Measurements from ENCODE around the gene PCGF3. TPM values are rescaled to one million over a fixed set of nuclear protein-coding genes. Genes with fewer than 3 reads are reported as not detected.

Gene PCGF3
- total RNA-seq, 2 experiments from 2014 or later: 45.4 to 51.6 TPM

GRCh38 chr4:681736-682451, 23.7 kb upstream of the PCGF3 start:
- H3K27ac Mint-ChIP-seq: peak overlapping the region; percentile 34
- DNase-seq (peak; percentile 73), ATAC-seq (ENCODE audit: low read depth) (no peak)
- peak overlapping the region; percentile 58 for H3K4me3 Mint-ChIP-seq
- H3K36me3 Mint-ChIP-seq: no peaks in the 10 kb centered on the region
- peaks cover 8% of the 10 kb centered on the region for H3K4me1 Mint-ChIP-seq
- no peaks in the 10 kb centered on the region for H3K27me3 Mint-ChIP-seq
- POLR2A ChIA-PET: interaction anchor here (0.8 to 0.9 kb wide), 2 partner anchors 100 to 557 kb away, joined by 3 read pairs; partner anchors contain the start of gene ZNF718
- no peaks in the 10 kb centered on the region for H3K9me3 Mint-ChIP-seq

DNA sequence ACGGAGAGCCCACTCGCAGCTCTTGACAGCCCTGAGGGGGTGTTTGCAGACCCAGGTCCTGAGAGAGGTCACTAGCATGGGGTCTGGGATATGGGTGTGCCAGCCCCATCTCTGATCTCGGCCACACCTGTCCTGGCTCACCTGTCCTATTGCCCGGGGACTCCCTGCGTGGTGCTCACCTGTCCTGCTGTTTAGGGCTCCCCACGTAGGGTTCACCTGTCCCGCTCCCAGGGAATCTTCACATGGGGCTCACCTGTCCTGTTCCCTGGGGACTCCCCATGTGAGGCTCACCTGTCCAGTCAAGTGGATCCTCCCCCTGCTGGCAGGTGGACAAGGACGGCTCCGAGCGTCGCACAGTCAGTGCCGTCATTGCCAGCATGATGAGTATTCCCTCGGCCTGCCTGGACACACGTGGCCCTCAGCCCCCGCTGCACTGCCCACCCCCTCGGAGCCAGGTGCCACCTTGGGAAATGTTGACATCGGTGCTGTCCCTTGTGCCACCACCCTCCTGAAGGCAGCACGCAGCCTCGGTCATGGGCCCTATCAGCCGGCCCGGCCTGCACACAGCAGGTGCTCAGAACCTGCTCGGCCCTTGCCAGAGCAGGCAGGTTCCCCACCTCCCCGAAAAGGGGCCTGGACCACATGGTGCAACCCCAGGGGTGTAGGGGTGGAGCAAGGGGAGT, 23.0 kb upstream of the PCGF3 start:
- DNase-seq (peak; percentile 36), ATAC-seq (ENCODE audit: low read depth) (no peak)
- no peaks in the 10 kb centered on the region for H3K9me3 Mint-ChIP-seq
- peaks cover under 1% of the 10 kb centered on the region for H3K27me3 Mint-ChIP-seq
- H3K4me3 Mint-ChIP-seq: no peak overlapping the region
- no peak overlapping the region for H3K27ac Mint-ChIP-seq
- POLR2A ChIA-PET: no interaction called here
- H3K4me1 Mint-ChIP-seq: peaks cover 8% of the 10 kb centered on the region
- no peaks in the 10 kb centered on the region for H3K36me3 Mint-ChIP-seq

DNA sequence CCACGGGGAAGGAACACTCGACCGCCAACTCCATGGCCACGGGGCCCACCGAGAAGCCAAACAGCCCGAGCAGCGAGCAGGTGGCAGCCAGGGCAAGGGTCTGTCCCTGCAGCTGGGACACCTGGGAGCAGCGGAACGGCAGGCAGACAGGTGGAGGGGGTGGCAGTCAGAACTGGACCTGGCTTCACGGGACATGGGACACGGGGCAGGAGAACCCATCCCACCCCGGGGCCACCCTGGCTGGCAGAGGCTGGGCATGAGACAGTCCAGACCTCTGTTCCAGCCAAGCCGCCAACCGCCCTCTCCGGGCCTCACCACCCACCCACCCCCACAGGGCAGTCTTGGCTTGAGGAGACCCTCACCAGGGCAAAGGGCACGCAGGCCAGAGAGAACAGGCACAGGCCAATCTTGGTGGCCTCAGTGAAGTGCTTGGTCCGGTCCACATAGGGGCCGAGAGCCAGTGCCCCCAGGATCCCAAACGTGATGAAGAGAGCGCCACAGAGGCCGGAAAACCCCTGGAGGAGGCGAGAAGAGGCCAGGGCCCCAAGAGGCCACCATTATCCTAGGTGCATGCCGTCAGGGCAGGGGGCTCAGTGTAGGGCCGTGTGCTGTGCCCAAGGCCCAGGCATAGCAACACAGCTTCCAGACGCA, 22.3 kb upstream of the PCGF3 start:
- H3K4me3 Mint-ChIP-seq: no peak overlapping the region
- ATAC-seq (ENCODE audit: low read depth): no peak
- DNase-seq: no peak
- no peaks in the 10 kb centered on the region for H3K9me3 Mint-ChIP-seq
- no peaks in the 10 kb centered on the region for H3K36me3 Mint-ChIP-seq
- H3K4me1 Mint-ChIP-seq: peaks cover 8% of the 10 kb centered on the region
- no peak overlapping the region for H3K27ac Mint-ChIP-seq
- peaks cover 2% of the 10 kb centered on the region for H3K27me3 Mint-ChIP-seq
- POLR2A ChIA-PET: interaction anchor here (1.0 to 1.3 kb wide), 3 partner anchors 9 to 86 kb away, joined by 3 to 4 read pairs (median 4); partner anchors contain the start of genes ATP5ME and MYL5

DNA sequence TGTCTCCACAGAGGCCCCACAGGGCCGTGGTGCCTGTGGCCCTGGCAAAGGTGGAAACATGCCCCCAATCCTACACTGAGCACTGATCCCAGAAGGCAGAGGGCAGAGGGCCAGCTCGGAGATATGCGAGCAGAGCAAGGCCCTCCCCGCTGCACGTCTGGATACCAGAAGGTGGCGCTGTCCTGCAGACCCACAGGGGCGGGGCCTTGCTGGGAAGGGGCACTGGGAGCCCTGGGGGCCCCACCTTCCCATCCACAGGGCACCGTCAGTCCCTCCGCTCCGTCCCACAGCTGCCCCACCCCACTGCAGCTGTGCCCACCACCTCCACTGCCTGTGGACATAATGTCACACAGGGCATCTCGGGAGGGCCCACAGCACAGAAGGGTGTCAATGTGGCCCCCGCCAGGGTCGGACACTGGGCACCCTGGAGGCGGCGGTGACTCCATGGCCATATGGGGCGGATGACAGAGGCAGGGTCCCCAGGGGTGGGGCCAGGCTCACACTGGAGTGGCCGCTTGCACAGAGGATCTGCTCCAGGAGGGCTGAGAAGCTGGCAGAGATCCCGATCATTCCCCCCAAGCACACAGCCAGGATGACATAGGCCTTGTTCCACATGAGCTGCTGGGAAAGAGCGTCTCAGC, 21.5 kb upstream of the PCGF3 start:
- Mint-ChIP-seq H3K4me3 (no peak overlapping the region), H3K36me3 (no peaks in the 10 kb centered on the region), H3K4me1 (peaks cover 8% of the 10 kb centered on the region), H3K27ac (no peak overlapping the region), H3K27me3 (peaks cover 2% of the 10 kb centered on the region), H3K9me3 (no peaks in the 10 kb centered on the region)
- POLR2A ChIA-PET: interaction anchor here (0.5 to 1.3 kb wide), 4 partner anchors 10 to 186 kb away, joined by 3 to 4 read pairs (median 4); partner anchors contain the start of genes ATP5ME and MYL5
- peak; percentile 3 for ATAC-seq (ENCODE audit: low read depth)
- DNase-seq: peak; percentile 67

DNA sequence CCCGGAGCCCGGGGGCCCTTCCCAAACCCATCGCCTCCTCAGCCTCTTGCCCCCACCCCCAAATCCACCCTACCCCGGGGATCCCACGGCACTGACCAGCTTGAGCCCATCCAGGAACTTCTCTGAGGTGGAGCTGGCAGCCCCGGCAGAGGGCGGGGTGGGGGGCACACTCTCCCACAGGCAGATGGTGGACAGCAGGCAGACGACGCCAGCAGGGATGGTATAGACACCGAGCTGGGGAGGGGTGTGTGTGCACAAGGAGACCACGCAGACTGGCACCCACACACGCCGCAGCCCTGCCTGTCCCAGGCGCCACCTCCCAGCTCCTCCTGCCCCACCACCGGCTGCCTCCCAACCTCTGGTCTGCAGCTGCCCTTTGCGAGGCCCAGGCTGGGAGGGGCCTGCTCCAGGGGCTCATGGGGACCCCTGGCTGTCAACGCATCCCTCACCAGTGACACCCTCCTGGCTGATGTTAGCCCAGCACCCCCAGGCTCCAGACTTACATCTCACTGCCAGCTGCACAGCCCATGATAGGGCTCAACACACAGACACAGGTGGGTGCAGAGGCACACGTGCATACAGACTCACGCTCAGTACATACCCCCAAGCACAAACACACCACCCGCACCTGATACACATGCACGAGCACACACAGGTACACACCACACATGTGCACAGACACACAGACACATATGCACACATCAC, 20.9 kb upstream of the PCGF3 start:
- DNase-seq (peak; percentile 32), ATAC-seq (ENCODE audit: low read depth) (no peak)
- Mint-ChIP-seq H3K27me3 (peaks cover 2% of the 10 kb centered on the region), H3K9me3 (no peaks in the 10 kb centered on the region), H3K36me3 (no peaks in the 10 kb centered on the region), H3K4me3 (no peak overlapping the region), H3K4me1 (peaks cover 8% of the 10 kb centered on the region), H3K27ac (no peak overlapping the region)
- POLR2A ChIA-PET: interaction anchor here (0.5 to 1.2 kb wide), 2 partner anchors 11 to 187 kb away, joined by 3 to 4 read pairs; partner anchors contain the start of genes ATP5ME and MYL5

DNA sequence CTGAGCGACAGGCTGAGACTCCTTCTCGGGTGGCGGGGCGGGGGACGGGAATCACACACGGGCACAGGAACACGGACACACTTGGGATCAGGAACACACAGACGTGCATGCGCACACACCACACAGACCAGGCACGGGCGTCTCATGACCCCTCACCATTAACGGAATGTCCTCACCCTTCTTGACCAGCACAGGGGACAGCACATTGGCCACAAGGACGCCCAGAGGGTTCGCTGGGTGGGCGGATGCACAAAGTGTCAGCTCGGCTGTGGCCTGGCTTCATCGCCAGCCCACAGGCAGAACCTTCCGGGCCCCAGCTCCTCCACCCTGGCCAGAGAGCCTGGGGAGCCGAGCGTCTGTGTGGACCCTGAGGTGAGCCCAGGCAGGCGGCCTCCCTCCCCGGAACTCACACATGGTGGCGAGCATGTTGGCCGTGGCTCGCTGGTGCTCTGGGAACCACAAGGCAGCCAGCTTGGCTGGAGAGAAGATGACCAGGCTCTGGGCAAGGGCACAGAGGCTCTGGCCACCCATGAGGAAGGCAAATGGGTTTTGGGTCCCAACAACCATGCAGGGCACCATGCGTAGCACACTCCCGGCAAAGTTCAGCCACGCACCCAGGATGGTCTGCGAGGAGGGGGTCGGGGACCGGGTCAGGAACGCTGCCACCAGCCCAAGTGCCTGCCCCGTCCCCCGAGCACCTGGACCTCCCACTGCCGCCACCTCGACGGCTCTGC, 19.8 kb upstream of the PCGF3 start:
- ATAC-seq (ENCODE audit: low read depth) (no peak), DNase-seq (no peak)
- H3K4me3 Mint-ChIP-seq: no peak overlapping the region
- POLR2A ChIA-PET: interaction anchor here (1.8 kb wide), 1 partner anchor 11 kb away, joined by 5 read pairs; the partner anchor contains the start of genes ATP5ME and MYL5
- no peaks in the 10 kb centered on the region for H3K9me3 Mint-ChIP-seq
- peaks cover 4% of the 10 kb centered on the region for H3K27me3 Mint-ChIP-seq
- H3K4me1 Mint-ChIP-seq: peaks cover under 1% of the 10 kb centered on the region
- H3K36me3 Mint-ChIP-seq: no peaks in the 10 kb centered on the region
- no peak overlapping the region for H3K27ac Mint-ChIP-seq

DNA sequence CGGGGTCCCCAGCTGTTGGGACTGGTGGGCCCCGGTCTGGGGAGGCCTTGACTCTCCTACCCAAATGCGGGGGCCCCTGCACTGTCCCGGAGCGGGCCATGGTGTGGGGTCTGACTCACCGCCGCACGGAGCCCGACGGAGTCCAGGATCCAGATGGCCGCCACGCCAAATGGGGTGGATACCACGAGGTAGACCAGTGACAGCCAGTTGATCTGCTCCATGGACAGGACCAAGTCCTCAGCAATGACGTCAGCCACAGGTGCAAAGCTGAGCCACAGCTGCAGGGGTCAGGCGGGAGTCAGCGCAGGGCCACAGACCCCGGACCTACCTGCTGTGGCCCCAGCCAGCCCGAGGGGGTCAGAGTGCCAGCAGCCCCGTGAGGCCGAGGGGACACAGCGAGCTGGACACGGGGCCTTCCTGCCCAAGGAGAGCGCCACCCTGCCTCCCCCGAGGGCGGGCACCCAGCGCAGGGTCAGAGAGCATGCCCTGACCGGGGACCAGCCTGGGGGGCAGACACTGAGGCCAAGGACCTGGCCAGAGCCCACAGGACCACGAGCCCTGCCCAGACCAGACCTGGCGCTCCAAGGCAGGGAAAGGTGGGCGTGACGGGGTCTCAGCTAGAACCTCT, 19.1 kb upstream of the PCGF3 start:
- peak; percentile 33 for DNase-seq
- POLR2A ChIA-PET: interaction anchor here (1.8 kb wide), 1 partner anchor 12 kb away, joined by 5 read pairs; the partner anchor contains the start of genes ATP5ME and MYL5
- no peaks in the 10 kb centered on the region for H3K4me1 Mint-ChIP-seq
- H3K9me3 Mint-ChIP-seq: no peaks in the 10 kb centered on the region
- no peaks in the 10 kb centered on the region for H3K36me3 Mint-ChIP-seq
- no peak overlapping the region for H3K4me3 Mint-ChIP-seq
- no peak for ATAC-seq (ENCODE audit: low read depth)
- H3K27ac Mint-ChIP-seq: no peak overlapping the region
- peaks cover 4% of the 10 kb centered on the region for H3K27me3 Mint-ChIP-seq

- DNase-seq (peak; percentile 28), ATAC-seq (ENCODE audit: low read depth) (no peak)
- H3K27ac Mint-ChIP-seq: no peak overlapping the region
- H3K4me1 Mint-ChIP-seq: no peaks in the 10 kb centered on the region
- POLR2A ChIA-PET: interaction anchor here (1.8 kb wide), 1 partner anchor 13 kb away, joined by 5 read pairs; the partner anchor contains the start of genes ATP5ME and MYL5
- no peaks in the 10 kb centered on the region for H3K36me3 Mint-ChIP-seq
- H3K4me3 Mint-ChIP-seq: no peak overlapping the region
- H3K27me3 Mint-ChIP-seq: peaks cover 4% of the 10 kb centered on the region
- H3K9me3 Mint-ChIP-seq: no peaks in the 10 kb centered on the region
These were observed 18.3 kb upstream of the PCGF3 start for GRCh38 chr4:687048-687970.

DNA sequence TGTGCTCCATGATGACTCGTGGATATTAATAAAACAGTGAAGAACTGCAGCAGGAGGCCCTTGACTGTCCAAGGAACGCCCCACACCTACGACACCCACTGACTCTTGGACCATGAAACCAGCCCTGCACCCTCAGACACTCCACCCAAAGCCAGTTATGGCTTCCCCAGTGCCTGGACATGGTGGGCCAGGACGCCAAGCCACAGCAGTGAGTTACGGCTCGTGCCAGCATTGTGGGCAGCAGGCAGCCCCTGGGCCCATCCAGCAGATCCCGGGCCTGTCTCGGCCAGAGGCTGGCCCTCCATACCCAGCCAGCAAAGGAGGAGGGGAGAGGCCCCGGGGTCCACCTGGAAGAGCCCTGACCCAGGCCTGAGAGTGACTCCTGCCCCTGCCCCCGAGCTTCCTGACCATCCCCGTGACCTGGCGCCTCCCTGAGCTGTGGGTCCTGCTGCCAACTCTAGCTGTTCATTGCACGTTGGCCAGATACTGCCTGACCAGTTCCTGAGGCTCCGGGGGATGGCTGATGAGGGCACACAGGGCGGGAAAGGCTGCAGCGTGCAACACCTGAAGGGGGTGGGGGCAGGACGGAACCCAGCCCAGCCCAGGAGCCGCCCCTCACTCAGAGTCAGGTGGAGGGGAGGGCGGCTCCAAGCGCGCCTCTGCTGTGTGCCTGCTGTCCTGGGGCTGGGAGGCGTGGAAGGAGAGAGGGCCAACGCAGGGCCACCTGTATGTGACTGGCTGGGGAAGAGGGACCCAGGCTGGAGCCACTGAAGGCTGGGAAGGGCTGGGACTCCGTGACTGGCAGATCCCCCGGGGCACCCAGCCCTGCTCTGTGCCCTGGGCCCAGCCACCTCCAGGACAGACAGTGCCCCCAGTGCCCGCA, 17.4 kb upstream of the PCGF3 start:
- Mint-ChIP-seq H3K27me3 (peaks cover 4% of the 10 kb centered on the region), H3K4me1 (no peaks in the 10 kb centered on the region), H3K36me3 (no peaks in the 10 kb centered on the region), H3K9me3 (no peaks in the 10 kb centered on the region), H3K4me3 (peak overlapping the region; percentile 35), H3K27ac (no peak overlapping the region)
- POLR2A ChIA-PET: no interaction called here
- ATAC-seq (ENCODE audit: low read depth) (peak; percentile 3), DNase-seq (peak; percentile 34)

Data from activated naive CD8-positive, alpha-beta T cell treated with anti-CD3 and anti-CD28 coated beads, Interleukin-2, amount 10 ng/mL, durations not matched to agents 7 days and 5 days (primary cell).